Neutrophil (primary cell): ENCODE measurements around the gene ATXN10.

Source experiments
- H3K27ac ChIP-seq: fragments of 200-600 bp; sonication (generic); 2 replicates; pipeline ENCODE4 v1.5.1; 2016; ENCODE audit warnings: mild to moderate bottlenecking, moderate library complexity
- H3K27me3 ChIP-seq: fragments of 200-600 bp; sonication (generic); 2 replicates; pipeline ENCODE4 v1.6.0; 2016; ENCODE audit warnings: mild to moderate bottlenecking
- H3K36me3 ChIP-seq: fragments of 200-600 bp; sonication (generic); 2 replicates; pipeline ENCODE4 v1.5.1; 2017
- H3K4me1 ChIP-seq, 2 experiments: fragments of 200-600 bp in 1 of 2; sonication (generic) in 1 of 2; 1 replicate in 1 of 2; 2 replicates in 1 of 2; pipeline versions ENCODE4 v1.5.1 to v1.6.1; 2013 to 2016; ENCODE audit warnings: low read depth in 1 of 2, low read length in 1 of 2, mild to moderate bottlenecking in 1 of 2, moderate library complexity in 1 of 2; ENCODE audit not compliant: control insufficient read depth in 1 of 2, insufficient read depth in 1 of 2
- H3K4me3 ChIP-seq, 2 experiments: fragments of 200-600 bp in 1 of 2; sonication (generic) in 1 of 2; 1 replicate in 1 of 2; 2 replicates in 1 of 2; pipeline ENCODE4 v1.5.1; 2013 to 2016; ENCODE audit warnings: low read depth in 1 of 2, low read length in 1 of 2, mild to moderate bottlenecking in 1 of 2, moderate library complexity in 1 of 2
- H3K9me3 ChIP-seq: fragments of 200-600 bp; sonication (generic); 2 replicates; pipeline ENCODE4 v1.5.1; 2016
- CTCF ChIP-seq: fragments of 200-600 bp; sonication (generic); IDR thresholded peaks from 2 replicates; pipeline ENCODE4 v1.5.1; 2016; ENCODE audit warnings: antibody characterized with exemption

Gene ATXN10

GRCh38 chr22:45863981-45864751 is 192.5 kb downstream of the ATXN10 start:
- TF ChIP-seq CTCF = peak; percentile 83
- no peak overlapping the region for H3K4me3 ChIP-seq
- no peaks in the 10 kb centered on the region for H3K4me1 ChIP-seq
- no peaks in the 10 kb centered on the region for H3K36me3 ChIP-seq
- H3K9me3 ChIP-seq = no peaks in the 10 kb centered on the region
- H3K27ac ChIP-seq = no peak overlapping the region
- H3K27me3 ChIP-seq = peaks cover 80% of the 10 kb centered on the region

GRCh38 chr22:45864959-45865476 is 193.4 kb downstream of the ATXN10 start:
- Histone ChIP-seq H3K4me3 (no peak overlapping the region), H3K27me3 (peaks cover 89% of the 10 kb centered on the region)

GRCh38 chr22:45865561-45866125 is 194.0 kb downstream of the ATXN10 start:
- Histone ChIP-seq H3K4me3 (no peak overlapping the region), H3K36me3 (no peaks in the 10 kb centered on the region), H3K9me3 (no peaks in the 10 kb centered on the region), H3K4me1 (no peaks in the 10 kb centered on the region), H3K27ac (no peak overlapping the region), H3K27me3 (peaks cover 95% of the 10 kb centered on the region)
- no peak for TF ChIP-seq CTCF

More at GRCh38 chr22:45864959-45865476, 193.4 kb downstream of the ATXN10 start:
- Histone ChIP-seq H3K36me3 (no peaks in the 10 kb centered on the region), H3K27ac (no peak overlapping the region), H3K9me3 (no peaks in the 10 kb centered on the region), H3K4me1 (no peaks in the 10 kb centered on the region)
- TF ChIP-seq CTCF = no peak

- no peak for TF ChIP-seq CTCF
- Histone ChIP-seq H3K36me3 (no peaks in the 10 kb centered on the region), H3K4me3 (no peak overlapping the region), H3K4me1 (no peaks in the 10 kb centered on the region), H3K27ac (no peak overlapping the region), H3K27me3 (peaks cover 98% of the 10 kb centered on the region), H3K9me3 (no peaks in the 10 kb centered on the region)
These were observed 194.6 kb downstream of the ATXN10 start for GRCh38 chr22:45866126-45866645.

GRCh38 chr22:45866646-45867117 is 195.0 kb downstream of the ATXN10 start:
- no peak for TF ChIP-seq CTCF
- H3K4me3 ChIP-seq = no peak overlapping the region

More at GRCh38 chr22:45866646-45867117, 195.0 kb downstream of the ATXN10 start:
- no peaks in the 10 kb centered on the region for H3K9me3 ChIP-seq
- H3K27ac ChIP-seq = no peak overlapping the region
- no peaks in the 10 kb centered on the region for H3K4me1 ChIP-seq
- no peaks in the 10 kb centered on the region for H3K36me3 ChIP-seq
- peaks cover 93% of the 10 kb centered on the region for H3K27me3 ChIP-seq
